ENCODE data around the gene SLC38A1.

Gene SLC38A1

GRCh38 chr12:46267825-46268582, 839 bp downstream of the SLC38A1 start:
- Mint-ChIP-seq H3K27ac (no peak overlapping the region), H3K4me1 (peaks cover 7% of the 10 kb centered on the region), H3K9me3 (no peaks in the 10 kb centered on the region), H3K4me3 (no peak overlapping the region), H3K36me3 (no peaks in the 10 kb centered on the region)
- ATAC-seq (peak; percentile 20), DNase-seq (ENCODE audit: low spot score in 2 of 2) (peak in 1 of 2 donors; percentile 26)

GRCh38 chr12:46267575-46267824, 1.3 kb downstream of the SLC38A1 start:
- Mint-ChIP-seq H3K9me3 (no peaks in the 10 kb centered on the region), H3K4me3 (no peak overlapping the region), H3K27ac (no peak overlapping the region), H3K4me1 (peaks cover 7% of the 10 kb centered on the region), H3K36me3 (no peaks in the 10 kb centered on the region)
- ATAC-seq, result no peak
- peak in 1 of 2 donors; percentile 77 for DNase-seq (ENCODE audit: low spot score in 2 of 2)

- no peaks in the 10 kb centered on the region for H3K9me3 Mint-ChIP-seq
- peaks cover 7% of the 10 kb centered on the region for H3K4me1 Mint-ChIP-seq
- peak; percentile 25 to 75 for DNase-seq (ENCODE audit: low spot score in 2 of 2)
- no peak overlapping the region for H3K27ac Mint-ChIP-seq
- H3K4me3 Mint-ChIP-seq, result no peak overlapping the region
- peak; percentile 36 for ATAC-seq
- no peaks in the 10 kb centered on the region for H3K36me3 Mint-ChIP-seq
These were observed 1.8 kb downstream of the SLC38A1 start for GRCh38 chr12:46266869-46267574.

- Mint-ChIP-seq H3K36me3 (no peaks in the 10 kb centered on the region), H3K27ac (no peak overlapping the region), H3K9me3 (no peaks in the 10 kb centered on the region), H3K4me1 (peaks cover 7% of the 10 kb centered on the region), H3K4me3 (no peak overlapping the region)
- DNase-seq (ENCODE audit: low spot score in 2 of 2) (no peak), ATAC-seq (no peak)
These were observed 2.5 kb downstream of the SLC38A1 start for GRCh38 chr12:46266382-46266791.

DNA sequence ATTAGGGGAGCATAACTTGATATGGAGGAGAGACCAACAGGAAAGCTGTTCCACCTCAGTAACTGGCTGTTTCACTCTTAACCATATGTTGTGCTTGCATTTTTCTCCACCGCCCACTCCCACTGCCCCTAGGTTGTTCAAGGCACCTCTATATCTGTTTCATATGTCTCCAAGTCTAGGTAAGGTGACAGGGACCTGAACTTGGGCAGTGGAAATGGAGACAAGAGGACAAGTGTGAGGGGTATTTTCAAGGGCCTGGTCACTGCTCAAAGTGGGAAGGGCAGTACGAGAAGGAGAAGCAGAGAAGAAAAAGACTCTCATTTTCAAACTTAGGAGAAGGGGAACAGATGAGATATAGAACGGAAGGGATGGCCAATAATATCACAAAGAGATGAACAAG, 3.1 kb downstream of the SLC38A1 start:
- Mint-ChIP-seq H3K9me3 (no peaks in the 10 kb centered on the region), H3K4me1 (peaks cover 7% of the 10 kb centered on the region), H3K27ac (no peak overlapping the region), H3K4me3 (no peak overlapping the region), H3K36me3 (no peaks in the 10 kb centered on the region)
- ATAC-seq (no peak), DNase-seq (ENCODE audit: low spot score in 2 of 2) (no peak)

DNA sequence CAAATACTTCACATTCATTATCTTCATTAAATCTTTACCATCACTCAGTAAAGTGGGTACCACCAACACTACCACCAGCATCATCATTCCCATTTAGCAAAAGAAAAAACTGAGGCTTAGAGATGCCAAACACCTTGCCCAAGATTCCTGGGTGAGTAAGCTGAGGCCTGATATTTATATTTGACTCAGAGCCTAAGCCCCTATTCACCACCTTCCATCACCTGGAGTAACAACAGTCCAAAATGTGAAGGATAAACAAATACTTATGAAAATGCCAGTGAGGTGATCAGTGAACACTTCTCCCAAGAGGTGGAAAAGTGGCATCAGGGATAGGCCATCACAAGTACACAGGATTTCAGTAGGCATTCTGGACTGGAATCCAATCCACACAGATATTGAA, 3.7 kb downstream of the SLC38A1 start:
- H3K9me3 Mint-ChIP-seq, result no peaks in the 10 kb centered on the region
- H3K36me3 Mint-ChIP-seq, result no peaks in the 10 kb centered on the region
- ATAC-seq (no peak), DNase-seq (ENCODE audit: low spot score in 2 of 2) (no peak)
- H3K4me1 Mint-ChIP-seq, result peaks cover 2% of the 10 kb centered on the region
- H3K27ac Mint-ChIP-seq, result no peak overlapping the region
- no peak overlapping the region for H3K4me3 Mint-ChIP-seq

DNA sequence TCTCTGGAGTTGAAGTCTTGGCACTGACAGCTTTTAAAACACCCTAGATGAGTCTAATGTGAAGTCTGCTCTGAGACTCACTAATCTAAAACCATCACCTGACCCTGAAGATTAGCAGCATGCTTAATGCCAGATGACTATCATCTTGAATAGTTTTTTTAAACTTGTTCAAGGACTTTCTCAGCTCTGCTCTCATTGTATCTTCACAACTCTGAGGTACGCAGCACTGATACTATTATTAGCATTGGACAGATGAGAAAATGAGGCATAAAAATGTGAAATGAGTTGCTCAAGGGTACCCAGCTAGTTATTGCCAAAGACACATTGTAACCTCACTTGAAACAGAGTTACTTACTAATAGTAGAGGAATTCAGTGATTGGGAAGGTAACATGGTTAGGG, 4.8 kb downstream of the SLC38A1 start:
- Mint-ChIP-seq H3K4me1 (no peaks in the 10 kb centered on the region), H3K27ac (no peak overlapping the region), H3K36me3 (no peaks in the 10 kb centered on the region), H3K9me3 (no peaks in the 10 kb centered on the region), H3K4me3 (no peak overlapping the region)
- ATAC-seq (no peak), DNase-seq (ENCODE audit: low spot score in 2 of 2) (no peak)

DNA sequence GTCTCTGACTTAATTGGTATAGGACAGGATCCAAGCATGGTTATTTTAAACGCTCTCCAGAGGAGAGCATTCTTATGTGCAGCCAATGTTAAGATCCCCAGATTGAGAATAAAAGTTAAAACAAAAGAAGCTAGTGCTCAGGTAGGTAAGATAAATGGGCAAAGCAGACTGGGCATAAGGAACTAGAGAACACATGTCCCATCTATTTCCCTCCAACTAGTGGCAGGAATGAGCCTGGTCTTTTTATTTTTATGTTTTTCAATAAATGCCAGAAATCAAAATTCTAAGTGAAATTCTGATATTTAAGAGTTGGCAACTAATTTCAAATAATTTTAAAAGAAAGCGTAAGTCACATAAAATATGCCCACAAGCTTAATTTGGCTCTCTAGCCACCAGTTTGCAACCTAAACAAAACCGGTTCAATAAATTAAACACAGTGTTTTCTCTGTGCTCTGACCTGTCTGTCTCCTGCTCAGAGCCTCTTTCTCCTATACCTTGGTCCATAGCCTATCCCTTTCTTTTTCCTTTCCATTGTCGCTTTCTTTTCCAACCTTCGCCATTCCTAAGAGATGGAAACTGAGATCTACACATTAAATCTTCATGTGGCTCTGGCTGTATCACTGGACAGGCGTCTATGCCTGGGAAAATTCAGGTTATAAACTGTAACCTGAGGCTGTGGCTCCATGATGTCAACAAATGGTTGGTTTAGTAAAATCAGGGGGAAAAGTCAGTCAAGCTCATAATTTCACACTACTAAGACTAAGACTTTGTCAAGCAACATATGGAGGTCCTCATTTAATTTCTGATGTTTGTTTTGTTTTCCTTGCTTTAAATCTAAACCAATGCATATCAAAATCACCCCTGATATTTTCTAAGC, 5.5 kb downstream of the SLC38A1 start:
- no peaks in the 10 kb centered on the region for H3K36me3 Mint-ChIP-seq
- peak overlapping the region; percentile 13 for H3K4me3 Mint-ChIP-seq

GRCh38 chr12:46261646-46262045, 7.2 kb downstream of the SLC38A1 start:
- Mint-ChIP-seq H3K4me3 (no peak overlapping the region), H3K9me3 (no peaks in the 10 kb centered on the region), H3K36me3 (peaks cover 5% of the 10 kb centered on the region), H3K4me1 (peaks cover 14% of the 10 kb centered on the region), H3K27ac (no peak overlapping the region)
- ATAC-seq, result no peak
- no peak for DNase-seq (ENCODE audit: low spot score in 2 of 2)

More for the DNA sequence above, 5.5 kb downstream of the SLC38A1 start:
- Mint-ChIP-seq H3K4me1 (no peaks in the 10 kb centered on the region), H3K9me3 (no peaks in the 10 kb centered on the region), H3K27ac (no peak overlapping the region)
- no peak for DNase-seq (ENCODE audit: low spot score in 2 of 2)
- no peak for ATAC-seq

- DNase-seq (ENCODE audit: low spot score in 2 of 2) (no peak), ATAC-seq (no peak)
These were observed 7.8 kb downstream of the SLC38A1 start for GRCh38 chr12:46260913-46261476.

DNA sequence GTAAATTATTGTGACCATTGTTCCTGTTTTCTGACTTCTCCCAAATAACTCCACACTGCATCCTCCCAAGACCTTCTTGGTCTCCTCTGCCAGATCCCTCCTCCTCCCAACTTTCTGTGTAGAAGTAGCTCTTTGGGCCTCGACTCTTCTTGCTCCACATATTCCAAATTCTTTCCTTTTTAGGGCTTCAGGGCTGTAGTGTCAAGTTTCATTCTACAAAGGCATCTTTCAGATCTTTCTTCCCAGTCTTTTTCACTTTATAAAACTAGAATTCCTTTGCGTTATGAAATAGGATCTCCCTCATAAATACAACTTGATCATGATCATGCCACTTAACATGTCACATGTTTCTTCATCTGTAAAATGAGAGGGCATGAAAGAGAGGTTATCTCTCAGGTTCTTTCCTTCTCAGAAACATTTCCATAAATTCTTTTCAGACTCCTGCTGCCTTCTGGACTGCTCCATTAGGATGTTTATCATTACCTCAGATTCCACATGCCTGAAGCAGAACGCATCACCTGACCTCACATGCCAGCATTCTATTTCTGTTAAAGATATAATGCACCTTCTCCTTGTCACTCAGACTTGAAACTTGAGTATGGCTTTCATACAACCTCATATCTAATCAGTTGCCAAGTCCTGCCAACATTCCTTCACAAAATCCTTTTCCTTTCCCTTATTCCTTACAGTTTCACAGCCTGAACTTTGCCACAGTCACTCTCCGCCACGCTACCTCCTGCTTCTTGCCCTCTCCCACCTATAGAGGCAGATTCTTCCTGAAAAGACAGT, 8.5 kb downstream of the SLC38A1 start:
- no peak overlapping the region for H3K27ac Mint-ChIP-seq

More at GRCh38 chr12:46260913-46261476, 7.8 kb downstream of the SLC38A1 start:
- Mint-ChIP-seq H3K36me3 (peaks cover 11% of the 10 kb centered on the region), H3K4me1 (peaks cover 19% of the 10 kb centered on the region), H3K4me3 (no peak overlapping the region), H3K27ac (no peak overlapping the region), H3K9me3 (no peaks in the 10 kb centered on the region)

DNA sequence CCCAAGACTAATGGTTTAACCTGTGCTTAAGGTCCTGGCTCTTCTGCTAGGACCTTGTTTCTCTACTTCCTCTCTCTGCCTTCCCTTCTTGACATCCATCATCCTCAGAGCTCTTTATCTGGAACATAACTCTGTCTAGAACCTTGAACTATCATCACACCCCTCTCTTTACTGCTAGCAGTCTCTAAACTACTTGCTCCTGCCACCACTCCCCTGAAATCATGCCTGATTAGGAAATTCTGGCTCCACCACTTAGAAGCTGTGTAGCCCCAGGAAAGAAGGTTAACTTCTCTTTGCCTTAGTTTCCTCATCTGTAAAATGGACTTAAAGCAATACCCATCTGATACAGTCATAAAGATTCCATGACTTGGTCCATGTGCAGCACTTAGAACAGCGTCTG, 9.1 kb downstream of the SLC38A1 start:
- Mint-ChIP-seq H3K9me3 (no peaks in the 10 kb centered on the region), H3K4me1 (peaks cover 19% of the 10 kb centered on the region), H3K4me3 (no peak overlapping the region), H3K36me3 (peaks cover 24% of the 10 kb centered on the region), H3K27ac (no peak overlapping the region)
- ATAC-seq (no peak), DNase-seq (ENCODE audit: low spot score in 2 of 2) (no peak)

More for the DNA sequence above, 8.5 kb downstream of the SLC38A1 start:
- peaks cover 18% of the 10 kb centered on the region for H3K36me3 Mint-ChIP-seq
- H3K9me3 Mint-ChIP-seq, result no peaks in the 10 kb centered on the region
- ATAC-seq (no peak), DNase-seq (ENCODE audit: low spot score in 2 of 2) (no peak)
- peaks cover 19% of the 10 kb centered on the region for H3K4me1 Mint-ChIP-seq
- no peak overlapping the region for H3K4me3 Mint-ChIP-seq

DNA sequence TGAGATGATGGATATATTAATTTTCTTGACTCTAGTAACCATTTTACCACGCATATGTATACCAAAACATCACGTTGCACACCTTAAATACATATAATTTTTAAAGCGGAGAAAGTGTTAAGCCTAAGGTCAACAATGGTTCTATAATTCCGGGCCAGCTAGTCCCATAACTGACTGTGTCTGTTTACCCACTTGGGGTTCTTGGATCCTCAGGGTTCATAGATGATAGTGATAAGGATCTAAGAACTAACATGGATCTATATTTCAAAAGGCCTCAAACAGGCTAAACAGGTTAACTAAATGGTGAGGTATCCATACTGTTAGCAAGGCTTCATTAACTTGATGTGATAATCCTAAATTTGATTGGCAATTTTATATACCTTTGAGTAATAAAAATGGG, 9.8 kb downstream of the SLC38A1 start:
- ATAC-seq (no peak), DNase-seq (ENCODE audit: low spot score in 2 of 2) (no peak)
- H3K36me3 Mint-ChIP-seq, result peaks cover 30% of the 10 kb centered on the region
- H3K27ac Mint-ChIP-seq, result no peak overlapping the region
- peaks cover 24% of the 10 kb centered on the region for H3K4me1 Mint-ChIP-seq
- H3K9me3 Mint-ChIP-seq, result no peaks in the 10 kb centered on the region
- H3K4me3 Mint-ChIP-seq, result no peak overlapping the region

GRCh38 chr12:46258129-46258528, 10.7 kb downstream of the SLC38A1 start:
- ATAC-seq (no peak), DNase-seq (ENCODE audit: low spot score in 2 of 2) (no peak)
- Mint-ChIP-seq H3K4me3 (no peak overlapping the region), H3K27ac (no peak overlapping the region), H3K9me3 (no peaks in the 10 kb centered on the region), H3K4me1 (peaks cover 33% of the 10 kb centered on the region), H3K36me3 (peaks cover 40% of the 10 kb centered on the region)

- Mint-ChIP-seq H3K27ac (peak overlapping the region; percentile 81), H3K36me3 (peaks cover 52% of the 10 kb centered on the region), H3K9me3 (no peaks in the 10 kb centered on the region), H3K4me1 (peaks cover 39% of the 10 kb centered on the region), H3K4me3 (peak overlapping the region; percentile 2)
- DNase-seq (ENCODE audit: low spot score in 2 of 2) (no peak), ATAC-seq (no peak)
These were observed 11.9 kb downstream of the SLC38A1 start for GRCh38 chr12:46256942-46257341.
